HG03439 (cell line): ENCODE measurements around the gene USP38.
"Not testable (repeated sequence)": the region's sequence is repeated elsewhere in the genome, so short reads cannot be mapped to it uniquely, and the experiment has no call there.

Experiments used
- ATAC-seq: cut with Tn5 transposase; IDR thresholded peaks from one replicate; pipeline ENCODE4 v1.9.1; 2021; ENCODE audit warnings: mild to moderate bottlenecking, moderate library complexity; ENCODE audit not compliant: unreplicated experiment

USP38 gene

GRCh38 chr4:143256456-143256855 is 71.7 kb downstream of the USP38 start:
- ATAC-seq: no peak

DNA sequence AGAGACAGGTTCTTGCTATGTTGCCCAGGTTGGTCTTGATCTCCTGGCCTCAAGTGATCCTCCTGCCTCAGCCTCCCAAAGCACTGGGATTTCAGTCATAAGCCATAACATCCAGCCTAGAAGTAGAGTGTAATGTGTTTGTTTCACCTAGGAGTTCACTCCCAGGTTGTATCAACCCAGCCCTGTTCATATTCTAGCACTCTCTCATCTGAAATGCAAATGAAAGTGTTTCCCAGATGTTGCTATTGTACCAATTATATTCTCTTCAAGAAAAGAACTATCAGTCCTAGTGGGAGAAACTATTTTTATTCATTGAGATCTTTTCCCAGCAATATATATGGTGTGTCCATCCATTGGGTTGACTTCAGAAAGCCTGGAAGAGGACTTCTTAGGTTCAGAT is 72.6 kb downstream of the USP38 start:
- ATAC-seq: no peak

DNA sequence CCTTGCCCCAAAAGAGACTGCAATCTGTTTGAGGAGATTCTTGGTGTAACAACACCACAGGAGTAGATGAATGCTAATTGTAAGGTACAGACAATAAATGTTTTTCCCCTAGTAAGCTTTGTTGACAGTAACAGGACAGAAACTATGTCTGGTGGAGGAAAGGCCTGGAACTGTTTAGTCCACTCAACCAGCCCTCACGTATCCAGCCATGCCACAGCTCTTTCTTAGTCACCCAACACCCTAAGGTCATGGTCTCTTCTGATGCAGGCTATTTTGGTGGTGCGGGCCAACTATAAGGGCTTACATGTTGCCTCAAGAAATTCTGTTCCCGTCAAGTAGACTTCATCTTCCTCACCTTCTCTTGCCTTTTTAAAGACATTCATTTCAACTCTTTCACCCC is 76.0 kb downstream of the USP38 start:
- no peak for ATAC-seq

DNA sequence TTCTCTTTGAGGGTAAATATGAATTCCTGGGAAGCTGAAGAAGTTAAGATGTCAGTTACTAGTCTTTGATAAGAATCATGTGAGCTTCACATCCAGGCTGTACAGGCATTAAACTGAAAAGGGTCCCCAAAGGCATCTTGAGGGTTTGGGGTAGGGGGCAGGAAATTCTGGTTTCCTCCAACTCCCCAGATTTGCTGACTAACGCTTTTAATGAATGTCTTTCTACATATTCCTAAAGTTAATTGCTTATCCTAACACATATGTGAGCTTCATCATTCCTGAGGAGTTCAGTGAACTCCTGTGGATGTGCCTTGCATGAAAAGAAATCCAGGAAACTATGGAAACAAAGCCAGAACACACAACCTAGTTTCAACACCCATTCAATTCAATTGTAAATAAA is 78.1 kb downstream of the USP38 start:
- ATAC-seq: no peak

DNA sequence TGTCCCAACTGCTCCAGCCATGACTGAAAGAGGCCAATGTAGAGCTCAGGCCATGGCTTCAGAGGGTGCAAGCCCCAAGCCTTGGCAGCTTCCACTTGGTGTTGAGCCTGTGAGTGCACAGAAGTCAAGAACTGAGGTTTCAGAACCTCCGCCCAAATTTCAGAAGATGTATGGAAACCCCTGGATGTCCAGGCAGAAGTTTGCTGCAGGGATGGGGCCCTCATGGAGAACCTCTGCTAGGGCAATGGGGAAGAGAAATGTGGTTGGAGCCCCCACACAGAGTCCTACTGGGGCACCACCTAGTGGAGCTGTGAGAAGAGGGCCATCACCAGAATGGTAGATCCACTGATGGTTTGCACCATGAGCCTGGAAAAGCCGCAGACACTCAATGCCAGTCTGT is 83.0 kb downstream of the USP38 start:
- ATAC-seq: not testable (repeated sequence)

GRCh38 chr4:143270256-143270838 is 85.6 kb downstream of the USP38 start:
- no peak for ATAC-seq
